Femur (tissue), 1 donor: ENCODE measurements around the gene PLPP3.

Experiments used
- DNase-seq: peaks from one replicate; pipeline ENCODE4 v3.0.0-alpha.2; 2017

PLPP3 gene

DNA sequence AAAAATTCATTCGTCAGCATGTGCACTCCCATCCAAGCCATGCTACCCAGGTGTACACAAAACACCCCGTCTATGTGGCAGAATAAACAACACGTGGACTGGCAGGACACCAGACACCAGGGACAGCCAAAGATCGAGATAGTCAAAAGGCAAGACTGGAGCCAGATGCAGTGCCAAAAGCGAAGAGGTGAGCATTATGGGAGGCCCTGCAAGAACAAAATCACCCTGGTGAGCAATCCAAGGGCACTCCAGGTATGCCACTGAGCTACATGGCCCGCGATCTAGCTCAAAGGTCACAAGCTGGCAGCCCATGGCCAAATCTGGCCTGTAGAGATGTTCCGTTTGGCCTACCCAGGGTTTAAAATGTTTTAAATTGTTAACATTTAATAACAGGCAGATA lies 33.7 kb downstream of the PLPP3 start:
- no peak for DNase-seq

DNA sequence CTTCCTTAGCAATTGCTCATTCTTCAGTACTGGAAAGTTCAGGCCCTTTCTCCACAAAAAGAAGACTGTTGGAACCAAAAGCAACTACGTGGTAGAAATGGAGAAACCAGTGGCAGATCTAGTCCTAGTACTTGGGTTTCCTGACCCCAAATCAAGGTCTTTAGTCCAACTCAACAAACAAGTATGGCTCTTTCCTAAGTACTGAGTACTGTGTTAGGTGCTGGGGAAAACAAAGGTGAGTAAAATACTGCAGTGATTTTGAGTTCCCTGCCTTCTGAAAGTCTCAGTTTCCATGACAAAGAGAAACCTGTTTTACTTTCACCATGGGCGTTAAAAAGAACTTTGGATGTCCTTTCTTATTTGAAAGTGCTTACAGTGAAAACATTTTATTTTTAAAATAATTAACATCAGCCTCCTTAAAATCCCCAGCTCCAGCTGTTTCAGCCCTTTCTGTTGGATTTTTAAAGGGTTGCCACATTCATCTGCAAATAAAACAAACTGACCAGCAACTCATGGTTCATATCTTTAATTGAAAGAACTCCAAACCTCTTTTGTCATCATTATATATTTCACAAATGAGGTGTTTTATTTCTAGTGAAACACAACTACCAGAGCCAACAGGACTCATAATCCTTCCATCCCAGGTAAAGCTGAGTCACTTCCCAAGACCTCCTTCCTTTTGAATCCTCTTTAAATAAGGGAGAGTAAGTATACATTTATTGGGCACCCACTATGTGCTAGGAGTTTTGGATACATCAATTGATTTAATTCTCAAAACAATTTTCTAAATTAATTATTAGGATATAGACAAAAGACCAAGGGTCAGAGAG lies 35.4 kb downstream of the PLPP3 start:
- DNase-seq: no peak

DNA sequence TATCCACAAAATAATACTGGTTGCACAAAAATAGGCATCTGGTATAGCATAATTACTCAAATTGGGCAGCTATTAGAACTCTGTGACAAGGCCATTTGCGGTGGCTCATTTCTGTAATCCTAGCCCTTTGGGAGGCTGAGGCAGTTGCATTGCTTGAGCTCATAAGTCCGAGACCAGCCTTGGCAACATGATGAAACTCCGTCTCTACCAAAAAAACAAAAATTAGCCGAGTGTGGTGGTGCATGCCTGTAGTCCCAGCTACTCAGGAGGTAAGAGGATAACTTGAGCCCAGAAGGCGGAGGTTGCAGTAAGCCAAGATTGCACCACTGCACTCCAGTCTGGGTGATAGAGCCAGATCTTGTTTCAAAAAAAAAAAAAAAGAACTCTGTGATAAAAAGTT lies 36.7 kb downstream of the PLPP3 start:
- DNase-seq: no peak

DNA sequence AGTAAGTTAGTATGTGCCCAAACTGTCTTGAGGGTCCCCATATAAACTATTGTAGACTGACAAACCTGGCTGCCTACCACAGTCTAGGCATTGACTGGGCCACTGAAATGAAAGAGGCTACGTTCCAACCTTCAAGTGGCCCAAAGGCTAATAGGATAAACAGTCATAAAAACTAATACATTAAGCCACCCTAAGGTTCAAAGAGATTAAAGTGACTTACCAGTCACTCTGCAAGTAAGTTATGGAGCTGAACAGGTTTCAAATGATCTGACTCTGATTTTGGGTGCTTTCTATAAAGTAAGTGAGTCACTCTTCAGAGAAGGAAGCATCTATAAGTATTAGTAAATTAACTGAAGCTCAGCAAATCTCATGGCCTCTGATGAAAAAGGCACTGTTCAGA lies 38.0 kb downstream of the PLPP3 start:
- DNase-seq: no peak

DNA sequence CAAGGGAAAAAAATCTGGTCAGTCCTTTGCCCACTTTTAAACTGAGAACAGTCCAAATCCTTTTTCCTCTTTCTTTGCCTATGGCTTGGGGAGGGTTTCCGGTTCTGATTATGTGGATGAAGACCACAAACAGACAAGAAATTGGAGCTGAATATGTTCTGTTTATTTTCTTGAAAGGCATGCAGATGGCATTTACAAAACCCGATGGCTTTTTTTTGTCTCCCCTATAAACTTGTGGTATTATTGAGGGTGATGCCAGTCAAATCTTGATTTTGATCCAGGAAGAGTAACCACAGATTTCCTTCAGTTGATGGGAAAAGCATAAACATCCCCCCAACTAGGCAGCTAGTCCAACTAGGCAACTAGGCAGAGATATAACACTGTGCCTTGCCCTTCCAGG lies 38.9 kb downstream of the PLPP3 start:
- no peak for DNase-seq

DNA sequence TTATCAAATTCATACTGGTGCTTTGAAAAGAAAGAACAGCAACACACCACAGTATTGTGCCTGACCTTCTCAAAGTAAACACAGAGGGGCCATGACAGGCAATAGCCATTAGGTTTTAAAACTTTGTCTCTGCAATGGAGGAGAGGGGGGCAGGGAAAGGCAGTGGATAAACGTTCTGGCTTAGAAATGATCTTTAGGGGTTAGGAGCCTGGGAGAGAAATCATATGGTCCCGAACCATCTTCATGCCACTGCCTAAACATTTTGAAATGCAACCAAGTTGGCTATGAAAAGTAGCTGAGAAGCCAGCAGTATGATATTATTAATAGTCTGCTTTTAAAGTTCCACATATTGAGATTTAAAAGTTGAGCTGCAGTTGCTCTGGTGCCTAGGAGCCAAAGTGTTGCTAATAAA lies 39.8 kb downstream of the PLPP3 start:
- no peak for DNase-seq

DNA sequence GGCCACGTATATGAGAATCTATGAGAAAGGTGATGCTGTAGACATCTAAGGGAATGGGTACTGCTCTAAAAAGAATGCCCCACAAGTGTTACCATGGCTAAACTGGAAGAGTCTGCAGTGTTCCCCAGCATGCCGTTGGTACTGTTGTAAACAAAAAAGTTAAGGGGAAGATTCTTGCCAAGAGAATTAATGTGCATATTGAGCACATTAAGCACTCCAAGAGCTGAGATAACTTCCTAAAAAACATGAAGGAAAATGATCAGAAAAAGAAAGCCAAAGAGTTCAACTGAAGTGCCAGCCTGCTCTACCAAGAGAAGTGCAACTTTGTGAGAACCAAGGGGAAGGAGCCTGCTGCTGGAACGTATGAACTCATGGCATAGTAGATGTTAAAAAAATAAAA lies 40.8 kb downstream of the PLPP3 start:
- no peak for DNase-seq

DNA sequence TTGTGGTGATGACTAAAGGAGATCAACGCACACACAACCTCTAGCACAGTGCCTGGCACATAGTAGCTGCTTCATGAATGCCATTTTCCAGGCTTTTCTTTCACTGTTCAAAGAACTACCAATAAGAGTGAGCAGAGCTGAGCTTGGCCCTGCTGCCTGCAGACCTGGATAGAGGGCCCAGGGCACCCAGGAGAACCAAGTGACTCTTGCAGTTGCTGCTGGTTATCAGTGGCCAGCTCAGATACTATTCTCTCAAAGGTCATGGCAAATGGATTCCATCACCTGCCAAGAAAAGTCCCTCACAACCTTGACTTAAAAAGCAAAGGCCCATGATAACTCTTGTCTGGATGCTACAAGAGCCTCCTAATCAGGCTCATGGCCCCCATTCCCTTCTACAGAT lies 41.7 kb downstream of the PLPP3 start:
- no peak for DNase-seq

DNA sequence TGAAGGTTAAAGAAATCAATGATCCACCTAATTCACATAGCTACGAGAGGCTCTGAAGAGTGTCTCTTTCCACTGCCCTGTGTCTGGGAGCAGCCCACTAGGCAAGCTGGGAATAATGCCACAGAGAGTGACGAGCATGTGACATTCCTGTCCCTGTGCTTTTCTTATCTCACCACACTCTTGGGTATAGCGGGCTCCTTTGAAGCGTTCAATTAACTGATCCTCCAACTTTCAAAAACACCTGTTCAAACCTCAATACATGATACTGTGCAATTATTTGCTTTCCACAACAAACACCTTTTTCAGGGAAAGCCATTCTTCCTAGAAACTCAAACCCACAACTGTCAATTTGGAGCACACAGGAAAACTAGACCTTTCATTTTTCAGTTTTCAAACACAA lies 43.4 kb downstream of the PLPP3 start:
- no peak for DNase-seq

DNA sequence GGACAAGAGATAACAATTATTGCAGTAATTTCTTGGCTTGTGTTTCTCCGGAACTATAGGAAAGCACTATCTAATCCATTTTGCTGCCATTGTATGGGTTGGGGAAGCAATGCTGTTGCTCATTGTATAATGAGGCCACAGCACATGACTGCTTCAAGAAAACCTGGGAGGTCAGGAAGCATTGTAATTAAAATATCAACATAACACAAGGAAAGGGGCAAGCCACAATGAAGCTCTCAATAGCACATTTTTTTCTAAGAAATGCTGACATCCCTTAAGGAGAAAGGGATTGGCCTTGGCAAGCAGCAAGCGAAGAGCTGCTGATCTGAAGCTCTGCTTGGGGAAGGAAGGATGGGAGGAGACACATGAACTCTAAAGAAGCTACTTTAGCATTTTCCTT lies 44.0 kb downstream of the PLPP3 start:
- no peak for DNase-seq

DNA sequence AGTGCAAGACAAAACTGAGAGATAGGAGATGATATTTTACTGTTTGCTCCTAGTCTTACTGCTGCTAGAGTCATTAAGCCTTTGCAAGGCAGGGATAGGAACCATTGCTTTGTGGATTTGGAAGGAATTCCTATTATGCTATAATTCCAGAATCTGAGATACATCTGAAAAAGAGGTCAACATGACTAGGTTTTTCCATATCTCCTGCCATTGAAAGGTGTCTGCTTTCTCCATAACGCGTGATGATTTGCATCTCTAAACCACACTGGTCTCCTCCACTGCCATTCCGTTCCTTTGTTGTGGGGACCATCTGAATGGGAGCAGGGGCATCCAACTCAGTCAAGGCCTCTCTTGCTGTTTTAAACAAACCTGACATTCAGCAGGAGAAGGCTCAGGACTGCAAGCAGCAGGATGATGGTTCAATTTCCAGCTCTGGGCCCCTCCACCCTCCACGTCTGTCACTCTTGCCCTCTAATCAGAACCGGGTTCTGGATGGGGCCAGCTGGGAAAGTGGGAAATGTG lies 45.2 kb downstream of the PLPP3 start:
- DNase-seq: no peak

DNA sequence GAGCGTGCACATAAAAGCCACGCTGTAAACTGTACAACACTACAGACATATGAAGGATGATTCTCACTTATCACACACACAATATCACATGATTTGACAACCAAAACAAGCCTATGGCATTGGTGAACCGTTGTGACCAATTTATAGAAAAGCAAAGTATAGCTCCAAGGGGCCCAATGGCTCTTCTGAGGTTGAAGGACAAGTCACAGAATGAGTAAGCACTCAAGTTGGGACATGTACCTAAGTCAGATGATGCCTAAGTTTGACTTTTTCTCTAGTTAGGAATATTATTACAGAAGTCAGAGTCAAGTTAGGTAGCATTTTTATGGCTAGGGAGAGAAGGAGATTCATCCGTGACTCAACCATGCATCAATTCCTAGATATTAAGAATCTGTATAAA lies 45.7 kb downstream of the PLPP3 start:
- no peak for DNase-seq

DNA sequence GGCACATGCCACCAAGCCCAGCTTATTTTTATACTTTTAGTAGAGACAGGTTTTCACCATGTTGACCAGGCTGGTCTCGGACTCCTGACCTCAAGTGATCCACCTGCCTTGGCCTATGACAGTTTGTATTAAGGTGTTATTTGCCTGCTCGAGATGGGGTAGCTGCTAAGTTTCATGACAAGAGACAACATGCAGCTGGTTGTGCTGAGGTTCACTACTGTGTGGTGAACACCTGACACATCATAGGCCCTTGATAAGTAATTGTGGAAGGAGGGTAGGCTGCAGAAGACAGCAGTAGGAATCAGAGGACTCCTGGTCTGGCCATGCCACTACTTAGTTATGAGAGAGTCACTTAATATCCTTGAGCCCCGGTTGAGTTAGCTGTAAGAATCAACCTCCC lies 46.2 kb downstream of the PLPP3 start:
- DNase-seq: no peak

DNA sequence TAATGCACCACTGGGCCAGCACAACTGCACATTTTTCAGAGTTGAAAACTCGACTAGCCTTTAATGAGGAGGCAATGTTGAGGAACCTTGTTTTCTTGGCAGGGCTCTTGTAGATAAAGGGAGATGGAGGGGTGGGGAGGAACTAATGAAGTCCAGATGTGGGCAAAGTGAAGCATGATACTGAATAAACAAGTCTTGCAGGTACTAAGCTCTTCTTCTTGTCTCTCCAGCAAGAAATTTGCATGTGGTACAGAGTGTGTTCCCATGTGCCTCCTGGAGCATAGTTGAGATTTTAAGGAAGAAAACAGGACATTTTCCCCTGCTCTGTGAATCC lies 47.0 kb downstream of the PLPP3 start:
- DNase-seq: peak; percentile 15

DNA sequence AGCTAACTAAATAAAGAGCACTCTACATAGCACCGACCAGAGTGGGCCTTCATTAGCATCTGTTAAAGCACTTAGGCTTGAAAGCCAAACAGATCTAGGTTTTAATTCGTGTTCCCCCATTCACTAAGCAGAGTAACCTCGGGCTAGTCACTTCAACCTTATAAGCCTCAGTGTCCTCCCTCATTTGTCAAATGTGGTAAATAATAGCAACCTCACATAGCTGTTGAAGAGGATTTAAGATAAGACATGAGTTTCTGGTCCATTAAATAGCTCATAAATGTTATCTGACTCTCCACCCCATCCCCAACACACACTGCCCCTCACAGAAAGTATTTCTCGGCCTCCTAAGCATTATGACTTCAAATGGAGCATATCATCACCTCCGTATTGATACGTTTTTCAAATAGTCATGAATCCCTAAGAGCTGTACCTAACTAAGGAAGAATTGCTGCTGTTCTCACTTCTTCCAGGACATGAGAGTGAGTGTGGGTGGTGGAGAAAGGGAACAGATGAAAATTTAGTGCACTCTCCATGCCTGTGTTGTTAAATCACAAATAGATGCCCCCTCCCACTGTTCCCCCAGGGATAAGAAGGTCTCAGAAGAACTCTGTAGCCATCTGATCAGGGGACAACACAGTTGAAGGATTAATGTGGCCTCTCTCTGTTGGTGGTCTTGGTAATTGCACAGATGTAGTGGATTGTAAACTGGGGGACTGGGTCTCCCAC lies 47.6 kb downstream of the PLPP3 start:
- peak; percentile 0 for DNase-seq

DNA sequence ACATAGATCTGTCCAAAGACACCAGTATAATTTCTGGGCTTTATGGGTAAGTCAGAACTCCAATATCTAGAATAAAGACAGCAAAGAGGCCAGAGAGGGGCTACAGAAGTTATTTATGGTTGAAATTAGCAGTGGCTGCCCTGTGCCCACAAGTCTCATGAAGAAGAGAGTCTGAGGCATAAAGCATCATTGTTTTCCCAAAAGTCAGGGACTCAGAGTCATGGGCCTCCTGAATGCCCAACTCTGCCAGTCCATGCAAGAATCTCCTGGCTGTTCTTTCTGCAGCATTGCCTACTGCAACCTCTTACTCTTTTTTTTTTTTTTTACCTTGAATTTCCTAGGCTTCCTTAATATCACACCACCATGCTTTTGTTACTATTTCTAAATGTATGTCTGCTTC lies 49.6 kb downstream of the PLPP3 start:
- no peak for DNase-seq

DNA sequence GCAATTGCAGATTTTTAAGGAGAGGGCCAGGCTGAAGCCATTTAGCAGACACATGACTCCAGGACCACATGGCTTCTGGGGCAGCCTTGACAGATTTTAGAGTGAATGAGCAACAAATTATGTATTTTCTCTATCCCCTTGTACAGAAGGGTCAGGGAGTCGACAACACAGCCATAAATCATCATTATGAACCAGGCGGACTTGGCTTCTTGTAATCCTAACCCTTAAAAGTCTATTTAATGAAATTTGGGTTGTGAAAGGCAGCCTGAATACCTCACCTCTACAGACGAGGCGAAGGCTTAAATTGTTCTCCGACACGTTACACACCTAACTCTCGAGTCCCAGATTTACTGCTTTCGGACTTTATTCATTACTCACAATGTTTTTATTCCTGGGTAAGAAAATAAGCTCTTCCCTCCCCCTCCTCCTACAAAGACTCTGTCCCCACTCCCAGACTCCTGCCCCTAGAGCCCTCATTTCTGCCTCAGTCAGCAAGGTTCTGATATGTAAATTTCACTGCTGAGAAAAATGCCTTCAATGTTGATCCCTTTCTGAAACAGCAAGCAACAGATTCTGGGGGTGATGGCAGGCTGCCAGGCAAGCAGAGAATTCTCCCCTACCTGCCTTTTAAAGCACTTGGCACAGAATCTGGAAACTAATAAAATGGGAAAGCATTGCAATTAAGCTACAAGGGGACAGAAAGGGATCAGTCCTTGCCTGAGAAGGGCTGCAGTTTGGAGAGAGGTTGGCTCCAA lies 51.6 kb downstream of the PLPP3 start:
- DNase-seq: peak; percentile 42

DNA sequence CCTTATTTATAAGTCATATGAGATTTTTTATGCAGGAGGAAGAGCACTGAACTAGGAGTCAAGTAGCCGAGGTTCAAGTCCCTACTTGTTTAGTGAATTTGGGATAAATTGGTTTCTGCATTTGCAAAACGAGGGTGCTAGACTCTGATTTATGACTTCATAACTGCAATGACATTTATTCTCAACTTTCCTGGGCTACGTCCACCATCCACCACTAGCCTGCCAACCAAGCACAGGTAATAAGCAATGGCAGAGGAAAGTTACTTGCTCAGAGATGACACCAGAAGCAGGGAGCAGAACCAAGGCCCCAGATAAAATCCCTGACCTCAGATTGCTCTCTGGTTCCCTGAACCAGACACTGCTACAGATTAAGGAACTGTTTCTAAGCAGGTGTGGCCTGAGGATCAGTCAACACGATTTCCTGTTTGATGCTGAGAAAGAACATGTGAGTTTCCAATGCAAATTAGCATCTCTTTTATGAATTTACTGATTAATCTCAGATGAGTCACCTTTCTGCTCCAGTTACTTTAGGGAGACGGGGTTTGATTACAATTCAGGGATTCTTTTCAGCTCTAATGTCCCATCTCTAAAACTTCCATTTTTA lies 52.7 kb downstream of the PLPP3 start:
- DNase-seq: peak; percentile 16

DNA sequence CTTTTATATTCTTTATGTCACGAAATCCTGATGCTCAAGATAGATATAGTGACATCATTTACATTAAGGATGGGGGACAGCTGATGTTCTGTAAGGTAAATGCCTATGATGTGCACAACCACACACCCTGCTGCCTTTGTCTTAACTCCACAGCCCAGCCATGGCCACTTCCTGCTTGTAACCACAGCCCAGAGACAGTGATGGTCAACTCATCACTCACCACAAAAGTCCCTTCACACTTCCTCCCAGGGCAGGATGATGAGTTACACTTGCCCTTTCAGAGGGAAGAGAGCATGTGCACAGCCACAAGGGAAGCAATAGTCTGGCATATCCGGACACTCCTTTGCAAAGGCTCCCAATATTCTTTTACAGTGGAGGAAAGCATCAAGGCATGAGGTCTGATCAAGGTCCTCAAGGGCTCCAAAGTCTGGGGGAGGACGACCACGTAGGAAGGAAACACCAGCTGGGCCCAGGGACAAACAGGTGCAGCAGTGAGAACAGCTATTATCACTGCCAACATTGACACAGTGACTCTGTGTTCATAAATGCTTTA lies 53.8 kb downstream of the PLPP3 start:
- peak; percentile 48 for DNase-seq

DNA sequence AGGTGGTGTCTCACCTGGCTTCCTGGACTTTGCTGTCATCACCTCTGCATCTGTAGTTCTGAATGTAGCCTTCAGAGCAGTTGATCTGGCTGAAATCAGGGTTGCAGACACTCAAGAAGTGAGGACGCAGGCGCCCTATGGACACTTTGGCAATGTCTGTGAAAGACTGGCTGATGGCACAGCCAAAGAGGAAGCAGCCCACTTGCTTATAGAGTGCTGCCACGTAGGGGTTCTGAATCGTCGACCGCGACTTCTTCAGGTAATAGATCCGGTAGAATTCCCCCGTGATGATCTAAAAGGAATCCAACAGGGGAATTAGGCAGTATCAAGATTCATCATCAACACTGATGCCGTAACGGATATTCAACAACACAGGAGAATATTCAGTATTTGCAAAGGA lies 55.1 kb downstream of the PLPP3 start:
- peak; percentile 2 for DNase-seq

DNA sequence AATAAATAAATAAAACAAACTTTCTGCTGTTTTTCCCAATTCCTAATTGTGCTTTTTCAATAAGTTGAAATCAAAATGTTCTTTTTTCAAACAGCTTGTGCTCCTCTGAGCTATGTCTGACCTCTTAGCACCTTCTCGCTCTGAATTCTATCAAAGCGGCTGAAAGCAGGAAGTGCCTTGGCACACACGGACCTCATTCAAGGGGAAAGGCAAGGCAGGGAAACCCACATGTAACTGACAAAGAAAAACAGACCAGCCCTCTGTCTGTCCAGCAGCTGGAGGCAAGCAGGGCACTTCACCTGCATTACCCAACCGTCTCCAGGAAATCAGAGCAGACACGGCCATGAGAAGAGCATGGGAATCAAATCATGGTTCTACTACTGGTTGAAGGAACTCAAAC lies 56.7 kb downstream of the PLPP3 start:
- peak; percentile 20 for DNase-seq

DNA sequence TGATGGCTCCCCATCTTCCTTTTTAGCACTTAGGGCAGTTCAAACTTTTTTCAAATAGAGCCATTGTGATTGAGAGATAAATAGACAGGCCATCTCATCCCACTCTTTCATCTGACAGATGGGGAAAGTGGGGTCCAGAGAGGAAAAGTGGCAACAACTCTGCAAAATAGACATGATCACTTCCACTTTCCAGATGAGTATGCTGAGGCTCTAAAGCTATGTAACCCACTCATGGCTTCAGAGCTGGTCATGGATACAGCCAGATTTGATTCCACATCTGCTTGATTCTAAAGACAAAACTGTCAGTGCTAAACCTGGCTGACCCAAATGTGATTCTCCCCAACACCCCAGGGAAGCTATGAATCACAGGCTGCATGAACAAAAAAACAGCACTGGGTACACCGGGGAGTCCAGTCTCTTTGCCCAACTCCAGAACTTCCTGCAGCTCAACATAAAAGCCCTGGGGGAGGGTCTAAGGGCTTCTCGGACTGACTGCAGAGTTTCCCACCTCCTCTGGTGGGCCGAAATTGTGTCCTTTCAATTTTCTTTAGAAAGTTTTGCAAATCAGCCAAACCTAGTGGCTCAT lies 59.3 kb downstream of the PLPP3 start:
- DNase-seq: no peak
